Measurements from ENCODE around the gene KCNJ16. TPM values are rescaled to one million over a fixed set of nuclear protein-coding genes. Genes with fewer than 3 reads are reported as not detected.

The KCNJ16 gene
- polyA plus RNA-seq, 3 donors = 139 to 161 (median 153) TPM

- no peak for DNase-seq (ENCODE audit: low read depth in 3 of 3, low spot score in 2 of 3)
Observed at GRCh38 chr17:70123193-70123592, 48.2 kb downstream of the KCNJ16 start.

- DNase-seq (ENCODE audit: low read depth in 3 of 3, low spot score in 2 of 3) = no peak
Observed at GRCh38 chr17:70124723-70125122, 49.7 kb downstream of the KCNJ16 start.

GRCh38 chr17:70127221-70127873 is 52.3 kb downstream of the KCNJ16 start:
- no peak for DNase-seq (ENCODE audit: low read depth in 3 of 3, low spot score in 2 of 3)

GRCh38 chr17:70128727-70129238 is 53.8 kb downstream of the KCNJ16 start:
- DNase-seq (ENCODE audit: low read depth in 3 of 3, low spot score in 2 of 3) = no peak

GRCh38 chr17:70130289-70130688 is 55.3 kb downstream of the KCNJ16 start:
- DNase-seq (ENCODE audit: low read depth in 3 of 3, low spot score in 2 of 3) = no peak

GRCh38 chr17:70132505-70132904 is 57.5 kb downstream of the KCNJ16 start:
- no peak for DNase-seq (ENCODE audit: low read depth in 3 of 3, low spot score in 2 of 3)

GRCh38 chr17:70134042-70134441 is 59.0 kb downstream of the KCNJ16 start:
- DNase-seq (ENCODE audit: low read depth in 3 of 3, low spot score in 2 of 3) = no peak

- DNase-seq (ENCODE audit: low read depth in 3 of 3, low spot score in 2 of 3) = no peak
Observed at GRCh38 chr17:70134777-70135176, 59.8 kb downstream of the KCNJ16 start.

GRCh38 chr17:70136131-70136530 is 61.1 kb downstream of the KCNJ16 start:
- no peak for DNase-seq (ENCODE audit: low read depth in 3 of 3, low spot score in 2 of 3)

- DNase-seq (ENCODE audit: low read depth in 3 of 3, low spot score in 2 of 3) = no peak
Observed at GRCh38 chr17:70137451-70138230, 62.6 kb downstream of the KCNJ16 start.

GRCh38 chr17:70138291-70138865 is 63.4 kb downstream of the KCNJ16 start:
- no peak for DNase-seq (ENCODE audit: low read depth in 3 of 3, low spot score in 2 of 3)

- no peak for DNase-seq (ENCODE audit: low read depth in 3 of 3, low spot score in 2 of 3)
Observed at GRCh38 chr17:70139449-70139993, 64.5 kb downstream of the KCNJ16 start.

GRCh38 chr17:70144260-70144846 is 69.3 kb downstream of the KCNJ16 start:
- DNase-seq (ENCODE audit: low read depth in 3 of 3, low spot score in 2 of 3) = peak in 1 of 3 donors; percentile 14

- no peak for DNase-seq (ENCODE audit: low read depth in 3 of 3, low spot score in 2 of 3)
Observed at GRCh38 chr17:70153210-70153609, 78.2 kb downstream of the KCNJ16 start.

- DNase-seq (ENCODE audit: low read depth in 3 of 3, low spot score in 2 of 3) = no peak
Observed at GRCh38 chr17:70157151-70157550, 82.1 kb downstream of the KCNJ16 start.

- DNase-seq (ENCODE audit: low read depth in 3 of 3, low spot score in 2 of 3) = no peak
Observed at GRCh38 chr17:70158180-70158579, 83.2 kb downstream of the KCNJ16 start.

GRCh38 chr17:70158591-70158990 is 83.6 kb downstream of the KCNJ16 start:
- no peak for DNase-seq (ENCODE audit: low read depth in 3 of 3, low spot score in 2 of 3)

GRCh38 chr17:70159980-70160379 is 85.0 kb downstream of the KCNJ16 start:
- DNase-seq (ENCODE audit: low read depth in 3 of 3, low spot score in 2 of 3) = no peak

- no peak for DNase-seq (ENCODE audit: low read depth in 3 of 3, low spot score in 2 of 3)
Observed at GRCh38 chr17:70161519-70161918, 86.5 kb downstream of the KCNJ16 start.

- DNase-seq (ENCODE audit: low read depth in 3 of 3, low spot score in 2 of 3) = no peak
Observed at GRCh38 chr17:70165383-70165782, 90.4 kb downstream of the KCNJ16 start.

- DNase-seq (ENCODE audit: low read depth in 3 of 3, low spot score in 2 of 3) = no peak
Observed at GRCh38 chr17:70166615-70167014, 91.6 kb downstream of the KCNJ16 start.

Measured in right renal cortex interstitium (tissue), 3 donors.